AG04450 (cell line): ENCODE results near the gene MYO18A. TPM values are rescaled to one million over a fixed set of nuclear protein-coding genes. Genes with fewer than 3 reads are reported as not detected.

ENCODE experiments used
- CTCF ChIA-PET: fragments of 300-600, 350-600 bp; formaldehyde crosslinking; extraction: SDS; loops from one replicate; lab custom pipeline; 2022; ENCODE audit warnings: antibody characterized with exemption, inconsistent platforms; lab: Charles Lee
- POLR2A ChIA-PET: fragments of 350-600 bp; formaldehyde crosslinking; extraction: SDS; loops from one replicate; lab custom pipeline; 2021; ENCODE audit warnings: antibody characterized with exemption, inconsistent platforms; lab: Yijun Ruan, JAX
- DNase-seq: peaks from one replicate; pipeline ENCODE4 v3.0.0-alpha.2; 2011; ENCODE audit warnings: low read depth, low spot score
- H3K27ac ChIP-seq: one replicate; pipeline ENCODE4 v1.5.1; 2012; ENCODE audit warnings: low read depth, low read length, control low read depth
- H3K27me3 ChIP-seq: one replicate; pipeline ENCODE4 v1.6.0; 2012; ENCODE audit warnings: low read length; ENCODE audit not compliant: control insufficient read depth, insufficient read depth
- H3K4me3 ChIP-seq: 2 replicates; pipeline ENCODE4 v1.5.1; 2011; ENCODE audit warnings: mild to moderate bottlenecking, low read depth, low read length, control low read depth
- H3K9me3 ChIP-seq: 2 replicates; pipeline ENCODE4 v1.5.1; 2012; ENCODE audit warnings: low read length; ENCODE audit not compliant: control insufficient read depth, insufficient read depth
- CTCF ChIP-seq: IDR thresholded peaks from 2 replicates; pipeline ENCODE4 v1.5.1; 2011; ENCODE audit warnings: low read depth, low read length, control low read depth, inconsistent platforms
- polyA plus RNA-seq: library from polyadenylated mRNA; depleted of rRNA; stranded (reverse); fragments of >200 nt; gene quantifications from 2 replicates; pipeline ENCODE4 v1.2.3, GENCODE V29; 2011

The MYO18A gene
- polyA plus RNA-seq, 1 experiment = 9.8 TPM

GRCh38 chr17:29061036-29061435 is 119.2 kb downstream of the MYO18A start:
- DNase-seq = no peak
- Histone ChIP-seq H3K4me3 (no peak overlapping the region), H3K9me3 (no peaks in the 10 kb centered on the region), H3K27ac (no peak overlapping the region), H3K27me3 (peaks cover 18% of the 10 kb centered on the region)
- ChIA-PET POLR2A (no interaction called here), CTCF (interaction anchor here (0.6 kb wide), 1 partner anchor 55 kb away, joined by 3 read pairs; no protein-coding TSS in a partner anchor)
- no peak for TF ChIP-seq CTCF

- DNase-seq = no peak
- H3K9me3 ChIP-seq = no peaks in the 10 kb centered on the region
- no peak overlapping the region for H3K4me3 ChIP-seq
- peaks cover 19% of the 10 kb centered on the region for H3K27me3 ChIP-seq
- no peak overlapping the region for H3K27ac ChIP-seq
- TF ChIP-seq CTCF = no peak
- ChIA-PET POLR2A (interaction anchor here (0.7 kb wide), 1 partner anchor 349 kb away, joined by 3 read pairs; the partner anchor contains the start of gene PROCA1), CTCF (interaction anchor here (0.6 to 1.4 kb wide), 2 partner anchors 56 to 95 kb away, joined by 3 to 4 read pairs; no protein-coding TSS in a partner anchor)
Measured at GRCh38 chr17:29060475-29060874, 119.7 kb downstream of the MYO18A start.

GRCh38 chr17:29059281-29059680 is 120.9 kb downstream of the MYO18A start:
- H3K9me3 ChIP-seq = no peaks in the 10 kb centered on the region
- peaks cover 21% of the 10 kb centered on the region for H3K27me3 ChIP-seq
- ChIA-PET POLR2A (interaction anchor here (0.7 kb wide), 1 partner anchor 95 kb away, joined by 4 read pairs; no protein-coding TSS in a partner anchor), CTCF (interaction anchor here (1.4 kb wide), 1 partner anchor 93 kb away, joined by 4 read pairs; no protein-coding TSS in a partner anchor)
- H3K27ac ChIP-seq = no peak overlapping the region
- peak; percentile 32 for DNase-seq
- H3K4me3 ChIP-seq = no peak overlapping the region
- no peak for TF ChIP-seq CTCF

GRCh38 chr17:29058391-29058790 is 121.8 kb downstream of the MYO18A start:
- CTCF ChIA-PET = interaction anchor here (1.2 kb wide), 1 partner anchor 105 kb away, joined by 3 read pairs; no protein-coding TSS in a partner anchor
- Histone ChIP-seq H3K4me3 (no peak overlapping the region), H3K27me3 (peaks cover 23% of the 10 kb centered on the region), H3K27ac (no peak overlapping the region), H3K9me3 (no peaks in the 10 kb centered on the region)
- TF ChIP-seq CTCF = no peak
- no peak for DNase-seq
- POLR2A ChIA-PET = interaction anchor here (0.7 kb wide), 1 partner anchor 162 kb away, joined by 3 read pairs; no protein-coding TSS in a partner anchor

GRCh38 chr17:29057361-29057760 is 122.8 kb downstream of the MYO18A start:
- Histone ChIP-seq H3K4me3 (no peak overlapping the region), H3K27ac (no peak overlapping the region), H3K9me3 (no peaks in the 10 kb centered on the region), H3K27me3 (peaks cover 27% of the 10 kb centered on the region)
- CTCF ChIA-PET = no interaction called here
- POLR2A ChIA-PET = interaction anchor here (0.7 kb wide), 1 partner anchor 21 kb away, joined by 3 read pairs; no protein-coding TSS in a partner anchor
- DNase-seq = no peak
- no peak for TF ChIP-seq CTCF
